B cell (primary cell): ENCODE results near the gene NACC1. TPM values are rescaled to one million over a fixed set of nuclear protein-coding genes. Genes with fewer than 3 reads are reported as not detected.

Experiments used
- ATAC-seq: fragments of 200-7000 bp; cut with Tn5 transposase; one replicate; pipeline ENCODE4 v1.10.0; 2021; ENCODE audit warnings: low read depth, mild to moderate bottlenecking, moderate number of reproducible peaks, moderate library complexity
- CTCF ChIA-PET: fragments of 350-600 bp; sonication (Branson Sonifier 250); formaldehyde crosslinking; loops from one replicate; lab custom pipeline; 2021; ENCODE audit warnings: antibody characterized with exemption, inconsistent platforms; lab: Charles Lee
- POLR2A ChIA-PET: fragments of 350-600 bp; sonication (Branson Sonifier 250); formaldehyde crosslinking; loops from one replicate; lab custom pipeline; 2021; ENCODE audit warnings: antibody characterized with exemption; lab: Charles Lee
- DNase-seq: peaks from one replicate; pipeline ENCODE4 v3.0.0; 2013
- H2AFZ ChIP-seq: 2 replicates; pipeline ENCODE4 v1.6.1; 2012; ENCODE audit warnings: mild to moderate bottlenecking, low read depth, low read length; ENCODE audit not compliant: insufficient read depth, poor library complexity, severe bottlenecking
- H3K27ac ChIP-seq, 2 donors: 1 replicate in 1 of 2; 2 replicates in 1 of 2; pipeline ENCODE4 v1.5.1; 2012 to 2013; ENCODE audit warnings: low read length in 2 of 2, mild to moderate bottlenecking in 2 of 2, moderate library complexity in 1 of 2
- H3K27me3 ChIP-seq, 4 experiments: fragments of 200-600 bp in 1 of 4; sonication (generic) in 1 of 4; replicated peaks in 1 of 4; 1 replicate in 2 of 4; 2 replicates in 2 of 4; pipeline versions ENCODE4 v1.6.1 to v1.7.0; 2013 to 2016; ENCODE audit warnings: low read length in 3 of 4, mild to moderate bottlenecking in 2 of 4, mixed read lengths in 1 of 4, moderate library complexity in 1 of 4; ENCODE audit not compliant: insufficient read depth in 4 of 4, control insufficient read depth in 3 of 4; ENCODE audit errors: control extremely low read depth in 1 of 4
- H3K36me3 ChIP-seq, 2 experiments: replicated peaks in 1 of 2; 1 replicate in 1 of 2; 2 replicates in 1 of 2; pipeline versions ENCODE4 v1.6.1 to v1.7.1; 2013; ENCODE audit warnings: low read length in 1 of 2; ENCODE audit not compliant: insufficient read depth in 2 of 2, control insufficient read depth in 1 of 2; ENCODE audit errors: control extremely low read depth in 1 of 2, extremely low read depth in 1 of 2
- H3K4me1 ChIP-seq, 2 donors: fragments of 200-600 bp in 1 of 2; sonication (generic) in 1 of 2; 1 replicate in 1 of 2; 2 replicates in 1 of 2; pipeline versions ENCODE4 v1.5.1 to v1.6.1; 2013 to 2017; ENCODE audit warnings: low read length in 2 of 2; ENCODE audit not compliant: control insufficient read depth in 2 of 2, insufficient read depth in 2 of 2
- H3K4me2 ChIP-seq: replicated peaks from 2 replicates; pipeline ENCODE3; 2012; ENCODE audit warnings: mild to moderate bottlenecking, low read depth, low read length; ENCODE audit not compliant: poor library complexity, severe bottlenecking
- H3K4me3 ChIP-seq, 5 experiments: fragments of 200-600 bp in 1 of 5; sonication (generic) in 1 of 5; 1 replicate in 3 of 5; 2 replicates in 2 of 5; pipeline versions ENCODE4 v1.5.1 to v1.7.0; 2011 to 2016; ENCODE audit warnings: low read length in 4 of 5, mild to moderate bottlenecking in 4 of 5, low read depth in 2 of 5, control low read depth in 1 of 5, moderate library complexity in 1 of 5; ENCODE audit not compliant: insufficient read depth in 1 of 5; ENCODE audit errors: control extremely low read depth in 1 of 5, extremely low read depth in 1 of 5
- H3K79me2 ChIP-seq: fragments of 200-600 bp; sonication (generic); one replicate; pipeline ENCODE4 v1.6.0; 2016; ENCODE audit warnings: low read length; ENCODE audit not compliant: control insufficient read depth, insufficient read depth
- H3K9ac ChIP-seq: fragments of 200-600 bp; sonication (generic); 2 replicates; pipeline ENCODE4 v1.6.1; 2017; ENCODE audit warnings: mild to moderate bottlenecking, low read length, moderate library complexity
- H3K9me3 ChIP-seq, 3 donors: one replicate each; pipeline versions ENCODE4 v1.6.1 to v1.7.1; 2013; ENCODE audit warnings: low read length in 2 of 3; ENCODE audit not compliant: control insufficient read depth in 2 of 3, insufficient read depth in 1 of 3; ENCODE audit errors: control extremely low read depth in 1 of 3
- H4K20me1 ChIP-seq: 2 replicates; pipeline ENCODE4 v1.6.0; 2012; ENCODE audit warnings: mild to moderate bottlenecking, low read length; ENCODE audit not compliant: insufficient read depth, control insufficient read depth, poor library complexity, severe bottlenecking
- H3K27ac Mint-ChIP-seq: one replicate; pipeline ENCODE4 v1.8.0; 2021; ENCODE audit warnings: mixed read lengths
- H3K27me3 Mint-ChIP-seq: one replicate; pipeline ENCODE4 v1.8.0; 2021; ENCODE audit warnings: mixed read lengths
- H3K4me1 Mint-ChIP-seq: one replicate; pipeline ENCODE4 v1.8.0; 2021; ENCODE audit warnings: mixed read lengths
- H3K4me3 Mint-ChIP-seq: one replicate; pipeline ENCODE4 v1.8.0; 2021; ENCODE audit warnings: mixed read lengths
- H3K9me3 Mint-ChIP-seq: one replicate; pipeline ENCODE4 v1.8.0; 2022; ENCODE audit warnings: mixed read lengths; ENCODE audit not compliant: insufficient read depth
- EZH2 ChIP-seq: IDR thresholded peaks from 2 replicates; pipeline ENCODE4 v1.6.1; 2012; ENCODE audit warnings: borderline replicate concordance, low read depth, mild to moderate bottlenecking, moderate library complexity, low read length; ENCODE audit not compliant: insufficient read depth, poor library complexity, severe bottlenecking
- WGBS: methylation state at CpG from one replicate; pipeline ENCODE4 v1.1.5; 2013; ENCODE audit warnings: missing lambda C conversion rate; ENCODE audit not compliant: insufficient coverage; 5-methylcytosine and 5-hydroxymethylcytosine counted together
- intact Hi-C: fragments of 100-400 bp; cut with micrococcal nuclease; formaldehyde crosslinking; loops from one replicate; pipeline ENCODE4 v1.10.0; 2022
- polyA plus RNA-seq: library from polyadenylated mRNA; depleted of rRNA; stranded (reverse); fragments of >200 nt; gene quantifications from 2 replicates; pipeline ENCODE4 v1.2.3, GENCODE V29; 2012
- total RNA-seq, 2 donors: library from RNA; stranded (reverse); fragments of 120-200 nt in 1 of 2; gene quantifications; 1 replicate in 1 of 2; 2 replicates in 1 of 2; pipeline versions ENCODE4 v1.2.3 to v1.2.4, GENCODE V29; 2013 to 2022
- TF ChIP-seq, protein P1 (sequence below): fragments of 200-600 bp; IDR thresholded peaks from one replicate; pipeline ENCODE4 v1.8.0; 2022; ENCODE audit warnings: antibody characterized with exemption, mild to moderate bottlenecking

NACC1 gene
- total and polyA plus RNA-seq, 2 donors (not counting 1 experiment from before 2014, with no cell fraction given): 25.9 to 27.5 TPM

DNA sequence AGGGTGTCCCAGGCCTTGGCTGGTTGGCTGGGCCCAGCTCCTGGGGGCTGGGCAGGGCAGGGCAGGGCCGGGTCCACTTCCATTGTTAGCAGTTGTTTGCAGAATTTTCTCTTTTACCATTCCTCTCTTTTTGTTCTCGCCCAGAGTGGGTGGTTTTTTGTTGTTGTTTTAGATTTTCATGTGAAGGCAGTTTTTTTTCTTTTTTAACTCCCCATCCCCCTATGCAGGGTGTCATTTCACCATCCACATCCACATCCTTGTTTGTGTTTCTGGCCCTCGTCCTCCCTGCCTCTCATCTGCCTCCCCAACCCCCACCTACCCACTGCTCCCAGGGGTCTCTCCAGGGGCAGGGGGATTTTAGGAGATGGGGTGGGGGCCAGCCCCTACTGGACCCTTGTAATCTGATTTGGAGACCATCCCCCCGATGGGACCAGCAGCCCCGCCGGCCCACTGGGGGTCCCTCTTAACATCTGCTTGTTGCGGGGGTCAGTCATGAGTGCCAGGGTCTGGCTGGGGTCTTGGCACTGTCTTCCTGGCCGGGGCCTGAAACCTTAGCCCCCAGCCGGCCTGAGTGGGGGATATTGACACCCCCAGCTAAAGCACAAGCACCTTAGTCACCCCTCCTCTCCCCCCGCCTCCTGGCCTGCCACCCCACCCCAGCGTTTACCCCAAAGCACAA lies 21.7 kb downstream of the NACC1 start:
- H4K20me1 ChIP-seq: peaks cover 15% of the 10 kb centered on the region
- H3K27me3 ChIP-seq: no peaks in the 10 kb centered on the region
- ChIA-PET POLR2A (no interaction called here), CTCF (no interaction called here)
- H3K4me1 ChIP-seq: no peaks in the 10 kb centered on the region
- H3K4me3 Mint-ChIP-seq: no peak overlapping the region
- intact Hi-C loops: no loop called here
- ATAC-seq (no peak), DNase-seq (no peak)
- H2AFZ ChIP-seq: no peak overlapping the region
- H3K27ac Mint-ChIP-seq: no peak overlapping the region
- peaks cover 29% of the 10 kb centered on the region for H3K79me2 ChIP-seq
- no peak overlapping the region for H3K9ac ChIP-seq
- H3K36me3 ChIP-seq: peaks cover 0 to 39% of the 10 kb centered on the region in 2 experiments
- WGBS: 100% methylated on average over 5 of the region's 11 CpGs
- TF ChIP-seq, protein P1, sequence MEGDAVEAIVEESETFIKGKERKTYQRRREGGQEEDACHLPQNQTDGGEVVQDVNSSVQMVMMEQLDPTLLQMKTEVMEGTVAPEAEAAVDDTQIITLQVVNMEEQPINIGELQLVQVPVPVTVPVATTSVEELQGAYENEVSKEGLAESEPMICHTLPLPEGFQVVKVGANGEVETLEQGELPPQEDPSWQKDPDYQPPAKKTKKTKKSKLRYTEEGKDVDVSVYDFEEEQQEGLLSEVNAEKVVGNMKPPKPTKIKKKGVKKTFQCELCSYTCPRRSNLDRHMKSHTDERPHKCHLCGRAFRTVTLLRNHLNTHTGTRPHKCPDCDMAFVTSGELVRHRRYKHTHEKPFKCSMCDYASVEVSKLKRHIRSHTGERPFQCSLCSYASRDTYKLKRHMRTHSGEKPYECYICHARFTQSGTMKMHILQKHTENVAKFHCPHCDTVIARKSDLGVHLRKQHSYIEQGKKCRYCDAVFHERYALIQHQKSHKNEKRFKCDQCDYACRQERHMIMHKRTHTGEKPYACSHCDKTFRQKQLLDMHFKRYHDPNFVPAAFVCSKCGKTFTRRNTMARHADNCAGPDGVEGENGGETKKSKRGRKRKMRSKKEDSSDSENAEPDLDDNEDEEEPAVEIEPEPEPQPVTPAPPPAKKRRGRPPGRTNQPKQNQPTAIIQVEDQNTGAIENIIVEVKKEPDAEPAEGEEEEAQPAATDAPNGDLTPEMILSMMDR: no peak
- TF ChIP-seq EZH2: no peak
- no peaks in the 10 kb centered on the region for H3K9me3 ChIP-seq
- H3K4me1 Mint-ChIP-seq: no peaks in the 10 kb centered on the region
- no peaks in the 10 kb centered on the region for H3K27me3 Mint-ChIP-seq
- no peak overlapping the region for H3K4me3 ChIP-seq
- no peak overlapping the region for H3K27ac ChIP-seq
- H3K4me2 ChIP-seq: no peak overlapping the region
- H3K9me3 Mint-ChIP-seq: no peaks in the 10 kb centered on the region

DNA sequence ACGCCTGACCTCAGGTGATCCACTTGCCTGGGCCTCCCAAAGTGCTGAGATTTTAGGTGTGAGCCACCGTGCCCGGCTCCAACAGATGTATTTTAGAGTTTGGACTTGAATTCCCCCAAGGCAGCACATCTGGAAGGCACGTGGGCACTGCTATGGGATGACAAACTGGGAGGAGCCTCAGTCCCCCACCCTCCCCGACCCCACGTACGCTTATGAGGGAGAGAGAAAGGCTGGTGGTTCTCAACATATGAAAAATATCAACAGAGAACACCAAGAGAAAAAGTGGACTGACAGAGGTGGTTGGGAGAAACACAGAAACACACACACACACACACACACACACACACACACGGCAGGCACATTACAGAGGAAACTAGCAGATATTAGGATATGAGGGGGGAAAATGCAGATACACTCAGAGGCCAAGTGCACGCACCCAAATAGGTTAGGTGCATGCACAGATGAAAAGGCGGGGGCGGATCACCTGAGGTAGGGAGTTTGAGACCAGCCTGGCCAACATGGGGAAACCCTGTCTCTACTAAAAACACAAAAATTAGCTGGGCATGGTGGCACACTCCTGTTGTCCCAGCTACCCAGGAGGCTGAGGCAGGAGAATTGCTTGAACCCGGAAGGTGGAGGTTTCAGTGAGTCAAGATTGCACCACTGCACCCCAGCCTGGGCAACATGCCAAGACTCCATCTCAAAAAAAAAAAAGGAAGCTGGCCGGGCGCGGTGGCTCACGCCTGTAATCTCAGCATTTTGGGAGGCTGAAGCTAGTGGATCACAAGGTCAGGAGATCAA lies 28.9 kb downstream of the NACC1 start:
- ATAC-seq: no peak
- Mint-ChIP-seq H3K4me1 (peaks cover 29% of the 10 kb centered on the region), H3K27ac (no peak overlapping the region), H3K27me3 (no peaks in the 10 kb centered on the region), H3K4me3 (no peak overlapping the region), H3K9me3 (no peaks in the 10 kb centered on the region)
- H3K27me3 ChIP-seq: no peaks in the 10 kb centered on the region
- H3K27ac ChIP-seq: no peak overlapping the region
- DNase-seq: no peak
- POLR2A ChIA-PET: interaction anchor here (0.7 kb wide), 1 partner anchor 45 kb away, joined by 3 read pairs; no protein-coding TSS in a partner anchor
- H3K4me2 ChIP-seq: no peak overlapping the region
- peaks cover 0 to 16% of the 10 kb centered on the region in 2 experiments for H3K36me3 ChIP-seq
- H3K79me2 ChIP-seq: peaks cover 50% of the 10 kb centered on the region
- H3K9me3 ChIP-seq: no peaks in the 10 kb centered on the region
- H4K20me1 ChIP-seq: peaks cover 9% of the 10 kb centered on the region
- 96% methylated on average over 6 of the region's 16 CpGs for WGBS
- H3K4me1 ChIP-seq: peaks cover 9 to 23% of the 10 kb centered on the region in 2 donors
- intact Hi-C loops: no loop called here
- no peak overlapping the region for H3K9ac ChIP-seq
- no peak overlapping the region for H3K4me3 ChIP-seq
- TF ChIP-seq, protein P1: no peak
- TF ChIP-seq EZH2: no peak
- CTCF ChIA-PET: interaction anchor here (0.6 to 1.2 kb wide), 6 partner anchors 27 to 115 kb away, joined by 3 to 4 read pairs (median 3); no protein-coding TSS in a partner anchor
- H2AFZ ChIP-seq: no peak overlapping the region
